ENCODE data around the gene TBC1D9B. TPM values are rescaled to one million over a fixed set of nuclear protein-coding genes. Genes with fewer than 3 reads are reported as not detected.
A peak's percentile ranks its signal among the peaks of the same experiment; 100 is the strongest.

TBC1D9B gene
- total and polyA plus RNA-seq, 9 of the 15 experiments (the other 6 are each of a cell fraction or from before 2014, with no cell fraction given) = 2.9 to 59.1 (median 33.5) TPM

DNA sequence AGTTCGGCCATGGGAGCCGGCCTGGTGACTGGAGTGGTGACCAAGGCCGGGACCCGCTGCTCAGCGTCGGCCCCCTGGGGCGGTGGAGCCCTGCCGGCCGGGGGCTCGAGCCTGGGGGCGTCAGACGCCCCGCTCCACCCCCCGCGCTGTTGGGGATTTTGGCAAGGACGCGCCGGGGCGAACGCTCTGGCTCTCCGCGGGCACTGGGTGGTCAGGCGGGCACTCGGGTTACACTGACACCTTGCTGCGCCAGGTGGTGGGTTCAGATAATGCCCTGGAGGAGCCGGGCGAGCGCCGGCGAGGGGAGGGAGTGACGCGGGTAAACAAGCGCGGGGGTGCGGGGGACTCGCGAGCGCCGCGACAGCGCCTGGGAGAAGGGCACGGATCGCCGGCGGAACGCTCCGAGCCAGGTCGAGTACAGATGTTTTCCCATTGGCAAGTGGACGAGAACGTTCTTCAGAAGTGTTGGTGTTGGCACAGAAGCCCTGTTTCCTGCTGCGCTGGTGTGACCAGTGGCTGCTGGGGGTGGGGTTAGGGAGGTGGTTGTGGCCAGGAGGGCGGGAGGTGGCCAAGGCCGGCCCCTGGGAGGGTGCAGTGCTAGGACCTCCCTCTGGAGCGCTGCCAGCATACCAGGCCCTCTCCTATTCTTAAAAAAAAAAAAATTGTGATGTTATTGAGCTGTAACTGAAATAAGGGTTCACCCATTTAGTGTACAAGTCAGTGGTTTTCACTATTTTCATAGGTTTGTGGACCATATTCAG, 86.2 kb downstream of the TBC1D9B start (continued):
- TF ChIP-seq, protein P1, sequence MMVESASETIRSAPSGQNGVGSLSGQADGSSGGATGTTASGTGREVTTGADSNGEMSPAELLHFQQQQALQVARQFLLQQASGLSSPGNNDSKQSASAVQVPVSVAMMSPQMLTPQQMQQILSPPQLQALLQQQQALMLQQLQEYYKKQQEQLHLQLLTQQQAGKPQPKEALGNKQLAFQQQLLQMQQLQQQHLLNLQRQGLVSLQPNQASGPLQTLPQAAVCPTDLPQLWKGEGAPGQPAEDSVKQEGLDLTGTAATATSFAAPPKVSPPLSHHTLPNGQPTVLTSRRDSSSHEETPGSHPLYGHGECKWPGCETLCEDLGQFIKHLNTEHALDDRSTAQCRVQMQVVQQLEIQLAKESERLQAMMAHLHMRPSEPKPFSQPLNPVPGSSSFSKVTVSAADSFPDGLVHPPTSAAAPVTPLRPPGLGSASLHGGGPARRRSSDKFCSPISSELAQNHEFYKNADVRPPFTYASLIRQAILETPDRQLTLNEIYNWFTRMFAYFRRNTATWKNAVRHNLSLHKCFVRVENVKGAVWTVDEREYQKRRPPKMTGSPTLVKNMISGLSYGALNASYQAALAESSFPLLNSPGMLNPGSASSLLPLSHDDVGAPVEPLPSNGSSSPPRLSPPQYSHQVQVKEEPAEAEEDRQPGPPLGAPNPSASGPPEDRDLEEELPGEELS (CRISPR knock-in tag; IDR thresholded peaks at IDR 0.05; ENCODE audit: borderline replicate concordance) = peak; percentile 99
- TF ChIP-seq RCOR1 (IDR thresholded peaks at IDR 0.05; ENCODE audit: borderline replicate concordance in 1 of 2, low read depth in 2 of 2, low read length in 2 of 2) (no peak), HNRNPL (IDR thresholded peaks at IDR 0.05; ENCODE audit: low read depth, low read length) (peak; percentile 95), NEUROD1 (IDR thresholded peaks at IDR 0.05; ENCODE audit: borderline replicate concordance, low read depth, low read length, partially characterized antibody) (no peak), ZNF583 (CRISPR knock-in tag; IDR thresholded peaks at IDR 0.05) (no peak), CBX5 (IDR thresholded peaks at IDR 0.05; ENCODE audit: borderline replicate concordance, low read depth) (no peak), RBM22 (IDR thresholded peaks at IDR 0.05; ENCODE audit: low read depth, low read length, poor library complexity, severe bottlenecking) (peak; percentile 60), EP300 (IDR thresholded peaks at IDR 0.05; ENCODE audit: low read length) (no peak), NR2C2 (CRISPR knock-in tag; IDR thresholded peaks at IDR 0.05) (no peak), NR2C2 (tag; IDR thresholded peaks at IDR 0.05) (peak; percentile 20), TEAD2 (tag; IDR thresholded peaks at IDR 0.05) (no peak), CCNT2 (IDR thresholded peaks at IDR 0.05; ENCODE audit: borderline replicate concordance, extremely low read depth, insufficient read length, low read depth, low read length) (peak; percentile 78), PRPF4 (IDR thresholded peaks at IDR 0.05; ENCODE audit: insufficient read depth, low read depth, low read length, poor library complexity, severe bottlenecking) (peak; percentile 31), RB1 (IDR thresholded peaks at IDR 0.05; ENCODE audit: low read depth) (0 out of 2 replicates have a peak, but pooled peaks have one; percentile 18)
- TF ChIP-seq, protein P2, sequence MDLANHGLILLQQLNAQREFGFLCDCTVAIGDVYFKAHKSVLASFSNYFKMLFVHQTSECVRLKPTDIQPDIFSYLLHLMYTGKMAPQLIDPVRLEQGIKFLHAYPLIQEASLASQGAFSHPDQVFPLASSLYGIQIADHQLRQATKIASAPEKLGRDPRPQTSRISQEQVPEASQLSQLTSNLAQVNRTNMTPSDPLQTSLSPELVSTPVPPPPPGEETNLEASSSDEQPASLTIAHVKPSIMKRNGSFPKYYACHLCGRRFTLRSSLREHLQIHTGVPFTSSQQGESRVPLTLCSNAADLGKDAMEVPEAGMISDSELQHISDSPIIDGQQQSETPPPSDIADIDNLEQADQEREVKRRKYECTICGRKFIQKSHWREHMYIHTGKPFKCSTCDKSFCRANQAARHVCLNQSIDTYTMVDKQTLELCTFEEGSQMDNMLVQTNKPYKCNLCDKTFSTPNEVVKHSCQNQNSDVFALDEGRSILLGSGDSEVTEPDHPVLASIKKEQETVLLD (IDR thresholded peaks at IDR 0.05) = no peak
- TF ChIP-seq, protein P3, sequence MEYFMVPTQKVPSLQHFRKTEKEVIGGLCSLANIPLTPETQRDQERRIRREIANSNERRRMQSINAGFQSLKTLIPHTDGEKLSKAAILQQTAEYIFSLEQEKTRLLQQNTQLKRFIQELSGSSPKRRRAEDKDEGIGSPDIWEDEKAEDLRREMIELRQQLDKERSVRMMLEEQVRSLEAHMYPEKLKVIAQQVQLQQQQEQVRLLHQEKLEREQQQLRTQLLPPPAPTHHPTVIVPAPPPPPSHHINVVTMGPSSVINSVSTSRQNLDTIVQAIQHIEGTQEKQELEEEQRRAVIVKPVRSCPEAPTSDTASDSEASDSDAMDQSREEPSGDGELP (CRISPR knock-in tag; IDR thresholded peaks at IDR 0.05; ENCODE audit: borderline replicate concordance) = peak; percentile 81
- TF ChIP-seq, protein P4, sequence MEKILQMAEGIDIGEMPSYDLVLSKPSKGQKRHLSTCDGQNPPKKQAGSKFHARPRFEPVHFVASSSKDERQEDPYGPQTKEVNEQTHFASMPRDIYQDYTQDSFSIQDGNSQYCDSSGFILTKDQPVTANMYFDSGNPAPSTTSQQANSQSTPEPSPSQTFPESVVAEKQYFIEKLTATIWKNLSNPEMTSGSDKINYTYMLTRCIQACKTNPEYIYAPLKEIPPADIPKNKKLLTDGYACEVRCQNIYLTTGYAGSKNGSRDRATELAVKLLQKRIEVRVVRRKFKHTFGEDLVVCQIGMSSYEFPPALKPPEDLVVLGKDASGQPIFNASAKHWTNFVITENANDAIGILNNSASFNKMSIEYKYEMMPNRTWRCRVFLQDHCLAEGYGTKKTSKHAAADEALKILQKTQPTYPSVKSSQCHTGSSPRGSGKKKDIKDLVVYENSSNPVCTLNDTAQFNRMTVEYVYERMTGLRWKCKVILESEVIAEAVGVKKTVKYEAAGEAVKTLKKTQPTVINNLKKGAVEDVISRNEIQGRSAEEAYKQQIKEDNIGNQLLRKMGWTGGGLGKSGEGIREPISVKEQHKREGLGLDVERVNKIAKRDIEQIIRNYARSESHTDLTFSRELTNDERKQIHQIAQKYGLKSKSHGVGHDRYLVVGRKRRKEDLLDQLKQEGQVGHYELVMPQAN (IDR thresholded peaks at IDR 0.05; ENCODE audit: borderline replicate concordance) = peak; percentile 72
- TF ChIP-seq, protein P5, sequence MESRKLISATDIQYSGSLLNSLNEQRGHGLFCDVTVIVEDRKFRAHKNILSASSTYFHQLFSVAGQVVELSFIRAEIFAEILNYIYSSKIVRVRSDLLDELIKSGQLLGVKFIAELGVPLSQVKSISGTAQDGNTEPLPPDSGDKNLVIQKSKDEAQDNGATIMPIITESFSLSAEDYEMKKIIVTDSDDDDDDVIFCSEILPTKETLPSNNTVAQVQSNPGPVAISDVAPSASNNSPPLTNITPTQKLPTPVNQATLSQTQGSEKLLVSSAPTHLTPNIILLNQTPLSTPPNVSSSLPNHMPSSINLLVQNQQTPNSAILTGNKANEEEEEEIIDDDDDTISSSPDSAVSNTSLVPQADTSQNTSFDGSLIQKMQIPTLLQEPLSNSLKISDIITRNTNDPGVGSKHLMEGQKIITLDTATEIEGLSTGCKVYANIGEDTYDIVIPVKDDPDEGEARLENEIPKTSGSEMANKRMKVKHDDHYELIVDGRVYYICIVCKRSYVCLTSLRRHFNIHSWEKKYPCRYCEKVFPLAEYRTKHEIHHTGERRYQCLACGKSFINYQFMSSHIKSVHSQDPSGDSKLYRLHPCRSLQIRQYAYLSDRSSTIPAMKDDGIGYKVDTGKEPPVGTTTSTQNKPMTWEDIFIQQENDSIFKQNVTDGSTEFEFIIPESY (CRISPR knock-in tag; IDR thresholded peaks at IDR 0.05) = peak; percentile 34; the same call in 1 of the 2 replicates

All from K562 (cell line).